A673 (cell line): ENCODE results near the gene FBLN1.
A peak's percentile ranks its signal among the peaks of the same experiment; 100 is the strongest.

Source experiments
- CTCF ChIP-seq: fragments of 300-800, 200-600 bp; sonication (generic); conservative IDR thresholded peaks from 2 replicates; pipeline ENCODE4 v1.5.1; 2017; ENCODE audit warnings: low read depth, mild to moderate bottlenecking, antibody characterized with exemption, low read length, moderate library complexity, mixed read lengths
- EZH2 ChIP-seq: fragments of 200-600 bp; sonication (generic); IDR thresholded peaks from 2 replicates; pipeline ENCODE4 v1.6.1; 2017; ENCODE audit warnings: borderline replicate concordance, low read depth, mild to moderate bottlenecking, mixed read lengths, antibody characterized with exemption, low read length; ENCODE audit not compliant: poor library complexity, severe bottlenecking

- TF ChIP-seq CTCF (peak; percentile 43), EZH2 (no peak)
Measured at GRCh38 chr22:45502215-45503049, at the start of gene FBLN1.
